Measurements from ENCODE around the gene RBKS.

The RBKS gene

DNA sequence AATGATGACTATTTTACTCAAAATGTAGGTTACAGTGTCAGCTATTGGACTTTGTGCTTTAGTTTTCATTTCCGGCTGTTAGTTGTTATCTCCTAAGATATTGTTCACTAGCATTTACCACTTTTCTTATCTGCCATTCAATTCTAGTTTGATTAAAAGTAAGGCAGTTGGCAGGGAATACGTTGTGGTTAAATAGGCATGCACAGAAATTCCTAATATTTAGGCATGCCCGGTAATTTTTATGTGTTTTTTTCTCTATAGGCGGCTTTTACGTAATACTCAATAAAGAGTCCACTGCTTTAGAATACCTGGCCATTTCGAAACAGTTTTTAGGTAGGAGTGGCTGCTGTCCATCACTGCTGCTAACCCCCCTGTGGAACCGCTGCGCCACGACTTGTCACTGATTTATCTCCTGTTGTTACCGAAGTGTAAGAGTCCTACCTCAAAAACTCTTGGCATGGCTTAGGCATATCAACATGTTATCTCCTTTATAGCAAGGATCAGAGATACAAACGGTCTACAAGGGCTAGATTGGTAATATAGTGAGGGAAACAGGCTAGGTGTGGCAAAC is 39.8 kb upstream of the RBKS start:
- TF ChIP-seq, protein P1, sequence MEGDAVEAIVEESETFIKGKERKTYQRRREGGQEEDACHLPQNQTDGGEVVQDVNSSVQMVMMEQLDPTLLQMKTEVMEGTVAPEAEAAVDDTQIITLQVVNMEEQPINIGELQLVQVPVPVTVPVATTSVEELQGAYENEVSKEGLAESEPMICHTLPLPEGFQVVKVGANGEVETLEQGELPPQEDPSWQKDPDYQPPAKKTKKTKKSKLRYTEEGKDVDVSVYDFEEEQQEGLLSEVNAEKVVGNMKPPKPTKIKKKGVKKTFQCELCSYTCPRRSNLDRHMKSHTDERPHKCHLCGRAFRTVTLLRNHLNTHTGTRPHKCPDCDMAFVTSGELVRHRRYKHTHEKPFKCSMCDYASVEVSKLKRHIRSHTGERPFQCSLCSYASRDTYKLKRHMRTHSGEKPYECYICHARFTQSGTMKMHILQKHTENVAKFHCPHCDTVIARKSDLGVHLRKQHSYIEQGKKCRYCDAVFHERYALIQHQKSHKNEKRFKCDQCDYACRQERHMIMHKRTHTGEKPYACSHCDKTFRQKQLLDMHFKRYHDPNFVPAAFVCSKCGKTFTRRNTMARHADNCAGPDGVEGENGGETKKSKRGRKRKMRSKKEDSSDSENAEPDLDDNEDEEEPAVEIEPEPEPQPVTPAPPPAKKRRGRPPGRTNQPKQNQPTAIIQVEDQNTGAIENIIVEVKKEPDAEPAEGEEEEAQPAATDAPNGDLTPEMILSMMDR (conservative IDR thresholded peaks at IDR 0.05; ENCODE audit: low read depth, low read length): no peak
- Histone ChIP-seq H3K27ac (no peak overlapping the region), H3K4me3 (IDR thresholded peaks at IDR 0.05; ENCODE audit: insufficient read depth, low read depth, low read length) (no peak overlapping the region), H3K36me3 (ENCODE audit: insufficient read depth) (no peaks in the 10 kb centered on the region), H3K27me3 (ENCODE audit: insufficient read depth, low read depth) (no peaks in the 10 kb centered on the region), H3K4me1 (ENCODE audit: low read depth, poor library complexity, severe bottlenecking) (no peaks in the 10 kb centered on the region), H3K79me2 (ENCODE audit: insufficient read depth, low read depth) (no peaks in the 10 kb centered on the region), H3K9ac (no peak overlapping the region), H2AFZ (ENCODE audit: low read depth) (no peak overlapping the region), H3K4me2 (no peak overlapping the region), H4K20me1 (ENCODE audit: insufficient read depth) (no peaks in the 10 kb centered on the region)

DNA sequence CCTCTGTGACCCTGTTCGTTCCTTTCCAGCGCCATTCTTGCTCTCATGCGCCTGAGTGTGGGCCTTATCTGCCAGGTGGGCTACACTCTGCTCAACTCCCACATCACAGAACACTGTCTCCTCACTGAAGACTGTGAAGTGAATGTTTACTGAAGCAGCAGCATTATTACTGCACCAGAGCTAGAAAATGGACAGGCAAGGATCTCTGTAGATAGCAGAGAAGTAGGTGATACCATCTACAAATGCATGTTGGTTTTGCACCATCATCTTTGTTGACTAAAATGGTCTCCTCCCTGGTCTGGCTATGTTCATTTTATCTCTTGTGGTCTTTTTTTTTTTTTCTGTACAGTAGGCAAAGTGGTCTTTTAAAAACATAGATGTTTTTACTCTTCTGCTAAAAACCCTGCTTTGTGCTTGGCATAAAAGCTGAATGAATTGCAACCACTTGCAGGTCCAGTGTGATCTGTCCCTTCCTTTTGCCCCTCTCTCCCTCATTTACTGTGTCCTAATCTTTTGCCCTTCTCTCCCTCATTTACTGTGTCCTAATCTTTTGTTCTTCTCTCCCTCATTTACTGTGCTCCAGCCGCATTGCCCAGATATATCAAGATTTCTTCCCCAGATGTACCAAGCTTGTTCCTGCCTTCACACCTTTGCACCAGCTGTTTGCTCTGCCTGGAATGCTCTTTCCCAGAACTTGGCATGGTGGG is 35.7 kb upstream of the RBKS start:
- TF ChIP-seq, protein P1 (conservative IDR thresholded peaks at IDR 0.05; ENCODE audit: low read depth, low read length): no peak
- Histone ChIP-seq H3K27ac (no peak overlapping the region), H3K9ac (no peak overlapping the region), H3K36me3 (ENCODE audit: insufficient read depth) (no peaks in the 10 kb centered on the region), H3K4me2 (no peak overlapping the region), H3K27me3 (ENCODE audit: insufficient read depth, low read depth) (no peaks in the 10 kb centered on the region), H4K20me1 (ENCODE audit: insufficient read depth) (no peaks in the 10 kb centered on the region), H2AFZ (ENCODE audit: low read depth) (no peak overlapping the region), H3K4me3 (IDR thresholded peaks at IDR 0.05; ENCODE audit: insufficient read depth, low read depth, low read length) (no peak overlapping the region), H3K79me2 (ENCODE audit: insufficient read depth, low read depth) (no peaks in the 10 kb centered on the region), H3K4me1 (ENCODE audit: low read depth, poor library complexity, severe bottlenecking) (no peaks in the 10 kb centered on the region)

DNA sequence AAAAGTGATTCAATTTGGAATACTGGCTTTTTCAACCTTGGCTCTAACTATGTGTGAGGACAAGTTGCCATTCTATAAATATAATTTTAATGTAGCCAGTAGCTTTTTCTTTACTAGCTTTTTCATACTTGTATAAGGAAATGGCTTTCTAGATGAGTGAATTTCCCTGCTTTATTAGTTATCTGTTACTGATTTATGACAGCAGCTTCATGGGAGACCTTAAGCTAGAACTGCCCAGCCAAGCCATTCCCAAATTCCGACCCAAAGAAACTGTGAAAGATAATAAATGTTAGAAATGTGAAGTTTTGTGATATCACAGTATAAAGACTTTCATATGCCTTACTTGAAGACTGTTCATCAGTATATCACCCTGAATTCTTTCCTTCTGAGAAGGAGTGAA is 32.7 kb upstream of the RBKS start:
- TF ChIP-seq, protein P1 (conservative IDR thresholded peaks at IDR 0.05; ENCODE audit: low read depth, low read length): no peak
- Histone ChIP-seq H3K27ac (no peak overlapping the region), H3K9ac (no peak overlapping the region), H3K4me1 (ENCODE audit: low read depth, poor library complexity, severe bottlenecking) (no peaks in the 10 kb centered on the region), H3K4me2 (no peak overlapping the region), H2AFZ (ENCODE audit: low read depth) (no peak overlapping the region), H3K79me2 (ENCODE audit: insufficient read depth, low read depth) (no peaks in the 10 kb centered on the region), H3K4me3 (IDR thresholded peaks at IDR 0.05; ENCODE audit: insufficient read depth, low read depth, low read length) (no peak overlapping the region), H3K27me3 (ENCODE audit: insufficient read depth, low read depth) (no peaks in the 10 kb centered on the region), H4K20me1 (ENCODE audit: insufficient read depth) (no peaks in the 10 kb centered on the region), H3K36me3 (ENCODE audit: insufficient read depth) (no peaks in the 10 kb centered on the region)

DNA sequence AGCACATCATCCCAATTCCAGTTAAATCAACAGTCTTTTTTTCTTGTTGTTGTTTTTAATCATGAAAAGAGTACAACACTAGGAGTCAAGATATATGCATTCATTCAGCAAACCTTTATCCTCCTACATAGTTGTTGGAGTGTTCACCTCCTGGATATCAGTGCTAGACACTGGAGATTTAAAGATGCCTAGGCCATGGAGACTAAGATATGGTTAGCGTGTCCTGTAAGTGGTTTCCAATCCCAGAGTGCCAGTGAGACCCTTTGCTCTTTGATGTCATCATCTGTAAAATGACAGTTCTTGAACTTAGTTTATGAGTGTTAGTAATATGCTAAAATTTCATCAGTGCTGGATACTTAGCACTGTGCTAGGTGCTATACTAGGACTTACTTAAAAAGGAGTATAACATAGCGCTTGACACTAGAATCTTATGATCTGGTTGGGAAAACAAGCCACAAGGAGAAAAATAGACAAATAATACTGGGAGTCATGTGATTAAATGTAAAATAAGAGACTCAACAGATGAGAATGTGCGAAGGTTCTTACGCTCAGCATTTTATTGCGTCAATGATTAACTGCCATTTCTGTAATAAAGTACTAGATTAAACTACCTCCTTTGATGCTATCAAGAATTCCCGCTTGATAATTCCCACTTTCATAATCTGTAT is 31.8 kb upstream of the RBKS start:
- Histone ChIP-seq H3K27me3 (ENCODE audit: insufficient read depth, low read depth) (no peaks in the 10 kb centered on the region), H3K79me2 (ENCODE audit: insufficient read depth, low read depth) (no peaks in the 10 kb centered on the region), H3K4me3 (IDR thresholded peaks at IDR 0.05; ENCODE audit: insufficient read depth, low read depth, low read length) (no peak overlapping the region), H2AFZ (ENCODE audit: low read depth) (no peak overlapping the region), H3K27ac (no peak overlapping the region), H3K36me3 (ENCODE audit: insufficient read depth) (no peaks in the 10 kb centered on the region), H4K20me1 (ENCODE audit: insufficient read depth) (no peaks in the 10 kb centered on the region), H3K4me2 (no peak overlapping the region), H3K9ac (no peak overlapping the region), H3K4me1 (ENCODE audit: low read depth, poor library complexity, severe bottlenecking) (no peaks in the 10 kb centered on the region)
- TF ChIP-seq, protein P1 (conservative IDR thresholded peaks at IDR 0.05; ENCODE audit: low read depth, low read length): no peak
